ENCODE measurements around the gene ARHGAP32.

The ARHGAP32 gene

DNA sequence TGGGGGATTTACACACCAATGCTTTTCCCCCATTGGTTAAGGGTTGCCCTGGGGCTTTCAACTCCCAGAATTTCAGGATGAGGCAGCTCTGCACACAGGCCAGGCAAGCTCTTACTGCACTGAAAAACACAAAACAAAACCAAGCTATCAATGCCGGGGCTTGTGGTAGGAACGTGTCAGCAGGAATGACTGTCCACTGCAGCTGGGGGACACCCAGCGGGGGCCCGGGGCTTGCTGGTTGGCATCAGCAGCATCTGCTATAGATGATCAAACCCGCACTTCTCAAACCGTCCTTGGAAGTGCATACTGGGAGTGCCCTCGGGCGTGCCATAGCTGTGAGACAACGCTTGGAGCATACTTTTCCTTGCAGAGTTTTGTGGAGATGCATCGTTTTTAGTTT, 257.2 kb downstream of the ARHGAP32 start:
- TF ChIP-seq, protein P1, sequence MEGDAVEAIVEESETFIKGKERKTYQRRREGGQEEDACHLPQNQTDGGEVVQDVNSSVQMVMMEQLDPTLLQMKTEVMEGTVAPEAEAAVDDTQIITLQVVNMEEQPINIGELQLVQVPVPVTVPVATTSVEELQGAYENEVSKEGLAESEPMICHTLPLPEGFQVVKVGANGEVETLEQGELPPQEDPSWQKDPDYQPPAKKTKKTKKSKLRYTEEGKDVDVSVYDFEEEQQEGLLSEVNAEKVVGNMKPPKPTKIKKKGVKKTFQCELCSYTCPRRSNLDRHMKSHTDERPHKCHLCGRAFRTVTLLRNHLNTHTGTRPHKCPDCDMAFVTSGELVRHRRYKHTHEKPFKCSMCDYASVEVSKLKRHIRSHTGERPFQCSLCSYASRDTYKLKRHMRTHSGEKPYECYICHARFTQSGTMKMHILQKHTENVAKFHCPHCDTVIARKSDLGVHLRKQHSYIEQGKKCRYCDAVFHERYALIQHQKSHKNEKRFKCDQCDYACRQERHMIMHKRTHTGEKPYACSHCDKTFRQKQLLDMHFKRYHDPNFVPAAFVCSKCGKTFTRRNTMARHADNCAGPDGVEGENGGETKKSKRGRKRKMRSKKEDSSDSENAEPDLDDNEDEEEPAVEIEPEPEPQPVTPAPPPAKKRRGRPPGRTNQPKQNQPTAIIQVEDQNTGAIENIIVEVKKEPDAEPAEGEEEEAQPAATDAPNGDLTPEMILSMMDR (conservative IDR thresholded peaks at IDR 0.05; ENCODE audit: low read depth) = no peak
- ChIA-PET POLR2A (ENCODE audit: low non-redundant PET) (no interaction called here), CTCF (interaction anchor here (0.6 kb wide), 1 partner anchor 60 kb away, joined by 3 read pairs; no protein-coding TSS in a partner anchor)
- DNase-seq (ENCODE audit: low spot score) = no peak
- H3K27ac ChIP-seq = no peak overlapping the region

DNA sequence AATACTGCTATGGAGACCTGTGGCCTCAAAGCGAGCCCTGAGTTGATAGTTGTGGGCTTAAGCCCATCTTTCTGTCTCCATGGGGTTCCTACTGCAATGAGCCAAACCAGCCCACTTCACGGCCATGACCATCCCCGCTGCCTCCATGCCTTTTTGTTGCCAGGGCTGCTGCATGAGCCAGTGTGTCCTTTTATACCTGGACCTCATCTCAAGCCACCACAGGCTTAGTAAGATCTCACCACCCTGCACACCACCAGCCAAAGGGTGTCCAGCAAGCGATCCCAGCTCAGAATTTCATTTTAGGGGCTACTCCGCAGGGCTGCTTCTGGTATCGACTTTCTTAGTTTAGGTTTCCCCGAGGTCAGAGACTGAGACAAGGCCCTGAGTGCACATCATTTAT, 257.8 kb downstream of the ARHGAP32 start:
- H3K27ac ChIP-seq = no peak overlapping the region
- CTCF ChIA-PET = no interaction called here
- TF ChIP-seq, protein P1 (conservative IDR thresholded peaks at IDR 0.05; ENCODE audit: low read depth) = no peak
- no peak for DNase-seq (ENCODE audit: low spot score)
- POLR2A ChIA-PET (ENCODE audit: low non-redundant PET) = no interaction called here

DNA sequence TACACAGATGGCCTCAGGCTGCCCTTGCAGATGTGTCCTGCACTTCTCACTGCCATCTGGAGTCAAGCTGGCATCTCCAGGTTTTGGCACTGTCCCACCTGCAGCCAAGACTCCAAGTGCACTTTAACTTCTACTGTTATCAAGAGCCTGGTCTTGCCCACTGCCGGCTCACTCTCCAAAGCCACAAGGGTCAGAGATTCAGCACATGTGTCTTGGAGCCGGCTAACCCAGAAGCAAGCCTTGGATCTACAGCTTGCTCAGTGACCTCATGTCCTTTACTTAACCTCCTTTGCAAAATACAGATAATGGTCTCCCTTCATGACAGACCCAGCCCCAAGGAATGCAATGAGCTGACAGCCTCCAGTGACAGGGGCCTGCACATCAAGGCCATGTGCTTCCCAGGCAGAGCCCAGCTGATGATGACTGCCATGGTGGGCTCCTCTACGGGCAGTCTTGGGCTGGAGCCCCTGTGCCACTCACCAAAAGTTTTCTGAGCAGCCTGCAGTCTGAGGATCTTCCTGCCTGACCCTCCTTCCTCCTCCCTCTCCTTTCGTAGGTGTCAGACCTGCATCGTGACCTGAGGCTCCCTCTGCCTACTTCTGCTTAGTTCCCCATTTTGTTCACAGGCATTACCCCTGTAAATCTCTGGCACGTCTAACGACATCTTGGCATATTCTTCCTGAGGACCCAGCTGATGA, 258.5 kb downstream of the ARHGAP32 start:
- ChIA-PET POLR2A (ENCODE audit: low non-redundant PET) (interaction anchor here (0.6 kb wide), 1 partner anchor 21 kb away, joined by 4 read pairs; no protein-coding TSS in a partner anchor), CTCF (interaction anchor here (0.7 kb wide), 1 partner anchor 43 kb away, joined by 4 read pairs; no protein-coding TSS in a partner anchor)
- TF ChIP-seq, protein P1 (conservative IDR thresholded peaks at IDR 0.05; ENCODE audit: low read depth) = no peak
- no peak overlapping the region for H3K27ac ChIP-seq
- DNase-seq (ENCODE audit: low spot score) = no peak

DNA sequence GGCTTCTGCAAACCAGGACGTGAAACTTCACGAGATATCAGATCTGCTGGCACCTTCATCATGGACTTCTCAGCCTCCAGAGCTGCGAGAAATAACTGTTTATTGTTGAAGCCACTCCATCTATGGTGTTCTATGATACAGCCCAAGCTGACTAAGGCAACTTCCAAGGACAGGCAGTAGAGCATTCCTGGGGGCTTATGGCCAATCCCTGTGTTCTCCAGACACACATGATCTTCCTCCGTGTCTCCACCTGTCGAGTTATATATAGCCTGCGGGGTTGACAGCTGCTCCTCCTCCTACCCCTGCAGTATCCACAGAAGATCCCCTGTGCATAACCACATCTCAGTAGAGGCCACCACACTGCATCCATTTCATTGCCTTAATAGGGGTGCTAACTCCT, 260.5 kb downstream of the ARHGAP32 start:
- ChIA-PET CTCF (no interaction called here), POLR2A (ENCODE audit: low non-redundant PET) (no interaction called here)
- H3K27ac ChIP-seq = no peak overlapping the region
- peak; percentile 65 for DNase-seq (ENCODE audit: low spot score)
- TF ChIP-seq, protein P1 (conservative IDR thresholded peaks at IDR 0.05; ENCODE audit: low read depth) = no peak

DNA sequence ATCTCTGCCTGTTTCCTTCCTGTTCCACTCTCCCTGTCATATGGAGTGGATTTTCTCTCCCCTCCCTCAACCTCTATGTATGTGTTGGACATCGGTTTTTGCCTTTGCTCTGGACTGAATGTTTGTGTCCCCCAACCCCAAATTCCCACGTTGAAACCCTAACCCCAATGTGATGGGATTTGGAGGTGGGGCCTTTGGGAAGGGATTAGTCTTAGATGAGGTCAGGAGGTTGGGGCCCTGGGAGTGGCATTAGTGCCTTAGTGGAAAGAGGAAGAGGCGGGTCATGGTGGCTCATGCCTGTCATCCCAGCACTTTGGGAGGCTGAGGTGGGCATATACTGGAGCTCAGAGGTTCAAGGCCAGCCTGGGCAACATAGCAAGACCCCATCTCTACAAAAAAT, 261.1 kb downstream of the ARHGAP32 start:
- no peak for DNase-seq (ENCODE audit: low spot score)
- TF ChIP-seq, protein P1 (conservative IDR thresholded peaks at IDR 0.05; ENCODE audit: low read depth) = no peak
- CTCF ChIA-PET = no interaction called here
- POLR2A ChIA-PET (ENCODE audit: low non-redundant PET) = no interaction called here
- no peak overlapping the region for H3K27ac ChIP-seq

DNA sequence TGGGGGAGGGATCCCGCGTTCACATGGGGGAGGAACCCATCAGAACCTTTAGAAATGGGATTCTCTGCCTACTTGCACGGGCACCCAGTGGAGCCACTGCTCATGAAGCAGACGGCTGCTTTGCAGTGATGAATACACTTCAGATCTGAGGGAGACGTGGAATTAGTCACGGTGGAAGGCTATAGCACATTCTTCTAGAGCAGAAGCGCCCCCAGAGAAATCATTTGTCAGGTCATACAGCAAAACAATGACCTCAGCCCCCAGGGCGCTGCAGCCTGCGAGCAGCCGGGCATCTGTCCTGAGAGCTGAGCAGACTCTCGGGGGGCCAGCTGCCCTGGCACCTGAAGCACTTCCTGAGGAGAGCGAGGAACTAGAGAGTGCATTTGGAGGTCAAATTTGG, 262.1 kb downstream of the ARHGAP32 start:
- H3K27ac ChIP-seq = no peak overlapping the region
- no peak for DNase-seq (ENCODE audit: low spot score)
- ChIA-PET CTCF (no interaction called here), POLR2A (ENCODE audit: low non-redundant PET) (no interaction called here)
- TF ChIP-seq, protein P1 (conservative IDR thresholded peaks at IDR 0.05; ENCODE audit: low read depth) = no peak
